HG03064 (cell line): ENCODE measurements around the gene INHBA.

ENCODE experiments used
- ATAC-seq: cut with Tn5 transposase; IDR thresholded peaks from one replicate; pipeline ENCODE4 v1.9.1; 2021; ENCODE audit warnings: low read depth; ENCODE audit not compliant: unreplicated experiment

Gene INHBA

GRCh38 chr7:41702635-41703371 is at the start of gene INHBA:
TSS of gene INHBA (minus strand) at chr7:41703090. CDS start at chr7:41700374, 2,716 bp downstream.
- no peak for ATAC-seq

GRCh38 chr7:41752615-41753014 is 49.7 kb upstream of the INHBA start:
- no peak for ATAC-seq

- ATAC-seq, result no peak
Measured at GRCh38 chr7:41750661-41751540, 48.0 kb upstream of the INHBA start.

- no peak for ATAC-seq
Measured at GRCh38 chr7:41747961-41748360, 45.1 kb upstream of the INHBA start.

GRCh38 chr7:41745451-41745850 is 42.6 kb upstream of the INHBA start:
- ATAC-seq, result no peak

- no peak for ATAC-seq
Measured at GRCh38 chr7:41744161-41744560, 41.3 kb upstream of the INHBA start.

- no peak for ATAC-seq
Measured at GRCh38 chr7:41742401-41743020, 39.6 kb upstream of the INHBA start.

- no peak for ATAC-seq
Measured at GRCh38 chr7:41738806-41739205, 35.9 kb upstream of the INHBA start.

GRCh38 chr7:41738336-41738735 is 35.4 kb upstream of the INHBA start:
- no peak for ATAC-seq

- no peak for ATAC-seq
Measured at GRCh38 chr7:41735206-41735605, 32.3 kb upstream of the INHBA start.

GRCh38 chr7:41732843-41733306 is 30.0 kb upstream of the INHBA start:
- ATAC-seq, result no peak

- ATAC-seq, result no peak
Measured at GRCh38 chr7:41732436-41732785, 29.5 kb upstream of the INHBA start.

- peak; percentile 99 for ATAC-seq
Measured at GRCh38 chr7:41731493-41732435, 28.9 kb upstream of the INHBA start.

- ATAC-seq, result no peak
Measured at GRCh38 chr7:41730668-41731067, 27.8 kb upstream of the INHBA start.

- ATAC-seq, result no peak
Measured at GRCh38 chr7:41730161-41730560, 27.3 kb upstream of the INHBA start.

- no peak for ATAC-seq
Measured at GRCh38 chr7:41729059-41729458, 26.2 kb upstream of the INHBA start.

- no peak for ATAC-seq
Measured at GRCh38 chr7:41725013-41725412, 22.1 kb upstream of the INHBA start.

- no peak for ATAC-seq
Measured at GRCh38 chr7:41720886-41721285, 18.0 kb upstream of the INHBA start.

GRCh38 chr7:41720046-41720445 is 17.2 kb upstream of the INHBA start:
- no peak for ATAC-seq

- no peak for ATAC-seq
Measured at GRCh38 chr7:41716691-41717090, 13.8 kb upstream of the INHBA start.
